SU-DHL-6 (cell line): ENCODE data around the gene MALRD1.

Experiments used
- H2AFZ ChIP-seq: fragments of 200-600 bp; sonication (generic); 2 replicates; pipeline ENCODE4 v1.6.1; 2014; ENCODE audit warnings: low read depth, mild to moderate bottlenecking, moderate library complexity, mixed read lengths, antibody characterized with exemption, low read length; ENCODE audit not compliant: severe bottlenecking
- H3F3A ChIP-seq: fragments of 200-600 bp; shearing (Covaris generic); 2 replicates; pipeline ENCODE4 v1.6.0; 2016; ENCODE audit warnings: antibody characterized with exemption, mild to moderate bottlenecking; ENCODE audit not compliant: insufficient read depth
- H3K27ac ChIP-seq: fragments of 200-600 bp; sonication (generic); 2 replicates; pipeline ENCODE4 v1.5.1; 2016; ENCODE audit warnings: low read depth, mild to moderate bottlenecking, low read length, moderate library complexity, mixed read lengths
- H3K27me3 ChIP-seq: fragments of 200-600 bp; sonication (generic), shearing (Covaris generic); 2 replicates; pipeline ENCODE4 v1.6.0; 2014; ENCODE audit warnings: mild to moderate bottlenecking, low read length
- H3K36me3 ChIP-seq: fragments of 200-600 bp; sonication (generic); 2 replicates; pipeline ENCODE4 v1.6.1; 2014; ENCODE audit warnings: mild to moderate bottlenecking, low read length, mixed read lengths
- H3K4me2 ChIP-seq: fragments of 300-600, 200-600 bp; shearing (Covaris generic), sonication (generic); 2 replicates; pipeline ENCODE4 v1.6.0; 2014; ENCODE audit warnings: low read length, low read depth, mild to moderate bottlenecking; ENCODE audit not compliant: poor library complexity, severe bottlenecking
- H3K4me3 ChIP-seq: fragments of 200-600 bp; sonication (generic); 2 replicates; pipeline ENCODE4 v1.5.1; 2014; ENCODE audit warnings: antibody characterized with exemption, low read length, mild to moderate bottlenecking, mixed read lengths; ENCODE audit not compliant: insufficient read depth, poor library complexity, severe bottlenecking
- H3K79me2 ChIP-seq: fragments of 200-600 bp; sonication (generic); 2 replicates; pipeline ENCODE4 v1.6.1; 2014; ENCODE audit warnings: mild to moderate bottlenecking, low read length, moderate library complexity; ENCODE audit not compliant: insufficient read depth
- H3K9ac ChIP-seq: fragments of 200-600 bp; sonication (generic); 2 replicates; pipeline ENCODE4 v1.7.0; 2014; ENCODE audit warnings: mild to moderate bottlenecking, low read length
- H3K9me2 ChIP-seq: fragments of 200-600 bp; sonication (generic); replicated peaks from 2 replicates; pipeline ENCODE4 v1.6.1; 2014; ENCODE audit warnings: low read length; ENCODE audit not compliant: insufficient read depth
- H3K9me3 ChIP-seq: fragments of 200-600 bp; sonication (generic); 2 replicates; pipeline ENCODE4 v1.6.1; 2014; ENCODE audit warnings: low read length, mixed read lengths; ENCODE audit not compliant: insufficient read depth
- H4K20me1 ChIP-seq: fragments of 200-600 bp; sonication (generic); 2 replicates; pipeline ENCODE4 v1.6.1; 2014; ENCODE audit warnings: low read depth, mild to moderate bottlenecking, antibody characterized with exemption, low read length, moderate library complexity, mixed read lengths
- CTCF ChIP-seq: fragments of 200-600 bp; sonication (generic); IDR thresholded peaks from one replicate; pipeline ENCODE4 v1.5.1; 2017; ENCODE audit warnings: antibody characterized with exemption, mild to moderate bottlenecking, low read length, moderate library complexity; ENCODE audit not compliant: insufficient read depth, poor library complexity, severe bottlenecking
- EZH2phosphoT487 ChIP-seq: fragments of 200-600 bp; sonication (generic), shearing (Covaris generic); conservative IDR thresholded peaks from 2 replicates; pipeline ENCODE4 v1.6.1; 2018; ENCODE audit warnings: mild to moderate bottlenecking, antibody characterized with exemption, low read length, moderate library complexity, mixed read lengths

MALRD1 gene

DNA sequence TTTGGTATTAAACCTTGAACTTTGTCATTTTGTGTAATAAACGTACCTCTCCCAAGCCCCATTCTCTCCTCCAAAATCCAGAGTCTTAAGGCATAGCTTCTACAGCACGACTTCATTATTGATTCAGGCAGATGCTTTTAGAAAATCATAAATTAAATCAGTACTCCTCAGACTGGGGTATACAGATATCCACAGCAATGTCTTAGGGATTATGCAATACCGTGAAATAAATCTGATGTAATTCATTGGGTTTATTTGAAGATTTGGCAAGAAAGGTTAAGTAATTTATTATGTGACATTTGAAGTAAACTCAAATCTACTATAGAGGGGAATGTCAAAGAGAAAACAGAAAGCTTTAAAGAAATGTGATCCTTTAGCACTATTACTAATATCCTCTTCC is 521.5 kb downstream of the MALRD1 start:
- Histone ChIP-seq H3K9ac (no peak overlapping the region), H3K27me3 (no peaks in the 10 kb centered on the region), H3F3A (no peaks in the 10 kb centered on the region), H2AFZ (no peak overlapping the region), H3K9me2 (no peaks in the 10 kb centered on the region), H3K36me3 (no peaks in the 10 kb centered on the region), H3K27ac (no peak overlapping the region), H3K9me3 (no peaks in the 10 kb centered on the region), H3K79me2 (no peaks in the 10 kb centered on the region), H3K4me2 (no peak overlapping the region), H4K20me1 (no peaks in the 10 kb centered on the region), H3K4me3 (no peak overlapping the region)
- TF ChIP-seq CTCF (no peak), EZH2phosphoT487 (no peak)

GRCh38 chr10:19570991-19571390 is 522.4 kb downstream of the MALRD1 start:
- Histone ChIP-seq H3F3A (no peaks in the 10 kb centered on the region), H3K4me3 (no peak overlapping the region), H3K9ac (no peak overlapping the region), H3K4me2 (no peak overlapping the region), H4K20me1 (no peaks in the 10 kb centered on the region), H2AFZ (no peak overlapping the region), H3K9me3 (no peaks in the 10 kb centered on the region), H3K27me3 (no peaks in the 10 kb centered on the region), H3K36me3 (no peaks in the 10 kb centered on the region), H3K79me2 (no peaks in the 10 kb centered on the region), H3K9me2 (no peaks in the 10 kb centered on the region), H3K27ac (no peak overlapping the region)
- TF ChIP-seq EZH2phosphoT487 (no peak), CTCF (no peak)

- Histone ChIP-seq H3K27ac (no peak overlapping the region), H3K9ac (no peak overlapping the region), H4K20me1 (no peaks in the 10 kb centered on the region), H3K36me3 (no peaks in the 10 kb centered on the region), H3K27me3 (no peaks in the 10 kb centered on the region), H3F3A (no peaks in the 10 kb centered on the region), H3K4me2 (no peak overlapping the region), H2AFZ (no peak overlapping the region), H3K9me2 (no peaks in the 10 kb centered on the region), H3K79me2 (no peaks in the 10 kb centered on the region), H3K9me3 (no peaks in the 10 kb centered on the region), H3K4me3 (no peak overlapping the region)
- TF ChIP-seq CTCF = no peak
- no peak for TF ChIP-seq EZH2phosphoT487
These were observed 523.5 kb downstream of the MALRD1 start for GRCh38 chr10:19572056-19572455.

DNA sequence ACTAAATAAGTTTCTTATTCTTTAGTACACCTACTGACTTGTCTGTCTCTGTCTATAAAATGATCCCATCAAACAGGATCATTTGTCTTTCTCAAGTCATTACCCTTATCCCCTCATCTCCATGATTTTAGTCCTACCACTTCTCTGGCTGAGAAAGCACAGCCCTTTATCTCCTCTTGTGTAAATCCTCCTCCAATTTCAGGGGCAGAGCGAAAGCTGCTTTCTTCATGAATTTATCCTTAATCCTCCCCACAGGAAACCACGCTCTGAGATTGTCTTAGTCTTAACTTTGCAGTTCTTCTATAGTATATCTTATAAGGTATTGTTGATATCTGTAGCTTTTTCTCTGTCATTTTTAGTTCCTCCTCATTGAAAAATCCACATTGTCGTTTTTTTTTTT is 528.0 kb downstream of the MALRD1 start:
- no peak overlapping the region for H3K9ac ChIP-seq
- H3K27ac ChIP-seq = no peak overlapping the region
- no peaks in the 10 kb centered on the region for H3K9me2 ChIP-seq
- H3K4me2 ChIP-seq = no peak overlapping the region
- no peaks in the 10 kb centered on the region for H3K36me3 ChIP-seq
- TF ChIP-seq CTCF = no peak
- TF ChIP-seq EZH2phosphoT487 = no peak
- no peaks in the 10 kb centered on the region for H3F3A ChIP-seq
- H3K9me3 ChIP-seq = no peaks in the 10 kb centered on the region
- no peak overlapping the region for H3K4me3 ChIP-seq
- H2AFZ ChIP-seq = no peak overlapping the region
- no peaks in the 10 kb centered on the region for H4K20me1 ChIP-seq
- no peaks in the 10 kb centered on the region for H3K79me2 ChIP-seq
- H3K27me3 ChIP-seq = no peaks in the 10 kb centered on the region
